Urinary bladder (tissue), 4 donors: ENCODE data around the gene SEPTIN8. TPM values are rescaled to one million over a fixed set of nuclear protein-coding genes. Genes with fewer than 3 reads are reported as not detected.

Experiments used
- DNase-seq: peaks from one replicate; pipeline ENCODE4 v3.0.0-alpha.2; 2015; ENCODE audit errors: extremely low spot score
- H3K27ac ChIP-seq: one replicate; pipeline ENCODE4 v1.5.1; 2013; ENCODE audit warnings: low read depth, mild to moderate bottlenecking, moderate library complexity
- H3K36me3 ChIP-seq: one replicate; pipeline ENCODE4 v1.6.1; 2013; ENCODE audit warnings: mild to moderate bottlenecking, moderate library complexity; ENCODE audit not compliant: insufficient read depth
- H3K4me1 ChIP-seq: one replicate; pipeline ENCODE4 v1.6.1; 2013; ENCODE audit warnings: mild to moderate bottlenecking, moderate library complexity; ENCODE audit not compliant: insufficient read depth
- H3K4me3 ChIP-seq: one replicate; pipeline ENCODE4 v1.5.1; 2013; ENCODE audit warnings: low read depth, low read length
- WGBS: extraction: QIAGEN DNeasy Blood & Tissue Kit; methylation state at CpG from one replicate; pipeline ENCODE4 v1.1.7; 2013; 5-methylcytosine and 5-hydroxymethylcytosine counted together
- polyA plus RNA-seq: library from polyadenylated mRNA; stranded (reverse); fragments of 200-250 nt; gene quantifications from one replicate; pipeline ENCODE4 v1.2.3, GENCODE V29; 2013
- total RNA-seq: library from RNA; depleted of rRNA; stranded (reverse); fragments of >200 nt; gene quantifications from one replicate; pipeline ENCODE4 v1.2.3, GENCODE V29; 2014
- donor health status: healthy with polysubstance abuse.
- donor health status: healthy.

SEPTIN8 gene
- total and polyA plus RNA-seq, 2 donors = 28.3 to 64.8 TPM

DNA sequence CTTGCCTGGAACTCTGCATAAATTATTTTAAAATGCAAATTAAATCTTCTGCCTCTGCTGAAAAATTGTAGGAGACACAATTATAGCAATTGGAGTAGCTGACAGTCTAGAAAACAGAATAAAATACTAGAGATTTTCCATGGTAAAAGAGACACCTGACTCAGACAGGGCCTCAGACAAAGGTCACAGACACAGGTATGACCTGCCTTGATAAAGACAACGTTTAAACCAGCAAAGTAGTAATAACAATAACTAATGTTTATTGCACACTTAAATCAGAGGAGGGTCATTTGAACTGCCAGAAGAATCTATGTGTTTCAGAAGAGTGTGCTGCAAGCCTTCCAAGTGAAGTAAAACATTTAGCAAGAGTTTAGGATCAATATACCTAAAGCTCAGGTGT is 40.0 kb upstream of the SEPTIN8 start:
- Histone ChIP-seq H3K36me3 (no peaks in the 10 kb centered on the region), H3K4me3 (no peak overlapping the region), H3K4me1 (no peaks in the 10 kb centered on the region), H3K27ac (no peak overlapping the region)
- 61% methylated on average over 1 of the region's 1 CpG for WGBS
- no peak for DNase-seq

GRCh38 chr5:132816554-132816953 is 39.5 kb upstream of the SEPTIN8 start:
- Histone ChIP-seq H3K27ac (no peak overlapping the region), H3K36me3 (no peaks in the 10 kb centered on the region), H3K4me1 (no peaks in the 10 kb centered on the region), H3K4me3 (no peak overlapping the region)
- DNase-seq = no peak

GRCh38 chr5:132816083-132816482 is 39.0 kb upstream of the SEPTIN8 start:
- Histone ChIP-seq H3K4me3 (no peak overlapping the region), H3K4me1 (no peaks in the 10 kb centered on the region), H3K36me3 (no peaks in the 10 kb centered on the region), H3K27ac (no peak overlapping the region)
- 91% methylated on average over 2 of the region's 2 CpGs for WGBS
- DNase-seq = no peak

DNA sequence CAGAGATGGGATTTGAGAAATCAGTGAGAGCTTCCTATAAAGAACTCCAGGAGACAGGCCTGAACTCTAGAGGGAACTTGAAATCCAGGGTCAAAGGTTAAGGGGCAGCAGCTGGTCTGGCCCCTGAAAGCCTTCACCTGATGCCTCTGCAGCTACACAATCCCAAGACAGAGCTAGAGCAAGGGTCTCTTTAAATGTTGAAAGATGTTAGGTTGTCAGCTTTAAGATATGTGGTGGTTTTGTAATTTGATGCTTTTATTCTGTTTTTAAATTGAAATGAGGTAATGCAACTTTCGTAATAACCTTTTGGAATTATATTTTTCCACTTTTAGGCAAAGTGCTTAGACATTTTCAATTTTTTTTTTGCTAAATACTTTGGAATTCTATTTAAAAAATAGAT is 38.4 kb upstream of the SEPTIN8 start:
- no peak for DNase-seq
- Histone ChIP-seq H3K4me3 (no peak overlapping the region), H3K4me1 (no peaks in the 10 kb centered on the region), H3K27ac (no peak overlapping the region), H3K36me3 (no peaks in the 10 kb centered on the region)
- 93% methylated on average over 1 of the region's 1 CpG for WGBS

- Histone ChIP-seq H3K27ac (no peak overlapping the region), H3K4me1 (no peaks in the 10 kb centered on the region), H3K4me3 (peak overlapping the region; percentile 36), H3K36me3 (no peaks in the 10 kb centered on the region)
- no peak for DNase-seq
- WGBS = 49% methylated on average over 81 of the region's 81 CpGs
Observed at GRCh38 chr5:132814503-132815294, 37.7 kb upstream of the SEPTIN8 start.

DNA sequence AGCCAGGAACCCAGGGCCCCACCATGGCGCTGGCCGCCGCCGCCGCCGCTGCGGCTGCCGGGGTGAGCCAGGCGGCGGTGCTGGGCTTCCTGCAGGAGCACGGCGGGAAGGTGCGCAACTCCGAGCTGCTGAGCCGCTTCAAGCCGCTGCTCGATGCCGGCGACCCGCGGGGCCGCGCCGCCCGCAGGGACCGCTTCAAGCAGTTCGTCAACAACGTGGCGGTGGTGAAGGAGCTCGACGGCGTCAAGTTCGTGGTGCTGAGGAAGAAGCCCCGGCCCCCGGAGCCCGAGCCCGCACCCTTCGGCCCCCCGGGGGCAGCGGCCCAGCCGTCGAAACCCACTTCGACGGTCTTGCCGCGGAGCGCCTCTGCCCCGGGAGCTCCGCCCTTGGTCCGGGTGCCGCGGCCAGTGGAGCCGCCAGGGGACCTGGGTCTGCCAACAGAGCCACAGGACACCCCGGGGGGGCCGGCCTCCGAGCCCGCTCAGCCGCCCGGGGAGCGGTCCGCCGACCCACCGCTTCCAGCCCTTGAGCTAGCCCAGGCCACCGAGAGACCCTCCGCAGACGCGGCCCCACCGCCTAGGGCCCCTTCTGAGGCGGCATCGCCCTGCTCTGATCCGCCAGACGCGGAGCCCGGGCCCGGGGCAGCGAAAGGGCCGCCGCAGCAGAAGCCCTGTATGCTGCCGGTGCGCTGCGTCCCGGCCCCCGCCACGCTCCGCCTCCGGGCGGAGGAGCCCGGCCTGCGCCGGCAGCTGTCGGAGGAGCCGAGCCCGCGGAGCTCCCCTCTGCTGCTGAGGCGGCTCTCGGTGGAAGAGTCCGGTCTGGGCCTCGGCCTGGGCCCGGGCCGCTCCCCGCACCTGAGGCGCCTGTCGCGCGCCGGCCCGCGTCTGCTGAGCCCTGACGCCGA is 36.8 kb upstream of the SEPTIN8 start:
- peak overlapping the region; percentile 48 for H3K27ac ChIP-seq
- 3% methylated on average over 110 of the region's 110 CpGs for WGBS

GRCh38 chr5:132812781-132813598 is 36.0 kb upstream of the SEPTIN8 start, which contains the start of gene SOWAHA:
SOWAHA (plus strand) TSS chr5:132813302; CDS start chr5:132813622, 320 bp downstream.
- H3K27ac ChIP-seq = peak within 1 kb of the TSS; percentile 48
- WGBS = 3% methylated on average over 68 of the region's 68 CpGs
- DNase-seq = no peak

More for the DNA sequence above, 36.8 kb upstream of the SEPTIN8 start:
- DNase-seq = no peak
- Histone ChIP-seq H3K4me1 (no peaks in the 10 kb centered on the region), H3K36me3 (no peaks in the 10 kb centered on the region), H3K4me3 (peak overlapping the region; percentile 36)

GRCh38 chr5:132812123-132812765 is 35.2 kb upstream of the SEPTIN8 start:
- no peak overlapping the region for H3K4me3 ChIP-seq
- WGBS = 49% methylated on average over 18 of the region's 18 CpGs
- DNase-seq = no peak
- no peaks in the 10 kb centered on the region for H3K36me3 ChIP-seq
- no peak overlapping the region for H3K27ac ChIP-seq
- no peaks in the 10 kb centered on the region for H3K4me1 ChIP-seq

More at GRCh38 chr5:132812781-132813598, 36.0 kb upstream of the SEPTIN8 start, which contains the start of gene SOWAHA:
- Histone ChIP-seq H3K36me3 (no peaks in the 10 kb centered on the region), H3K4me1 (no peaks in the 10 kb centered on the region), H3K4me3 (peak within 1 kb of the TSS; percentile 36)

- H3K27ac ChIP-seq = no peak overlapping the region
- no peak overlapping the region for H3K4me3 ChIP-seq
- WGBS = 86% methylated on average over 5 of the region's 5 CpGs
- H3K36me3 ChIP-seq = no peaks in the 10 kb centered on the region
- no peak for DNase-seq
- no peaks in the 10 kb centered on the region for H3K4me1 ChIP-seq
Observed at GRCh38 chr5:132810605-132811004, 33.6 kb upstream of the SEPTIN8 start.

- Histone ChIP-seq H3K36me3 (no peaks in the 10 kb centered on the region), H3K4me1 (no peaks in the 10 kb centered on the region), H3K27ac (no peak overlapping the region), H3K4me3 (no peak overlapping the region)
- 22% methylated on average over 3 of the region's 3 CpGs for whole genome bisulfite sequencing
- no peak for DNase-seq
Observed at GRCh38 chr5:132808866-132809265, 31.8 kb upstream of the SEPTIN8 start.

DNA sequence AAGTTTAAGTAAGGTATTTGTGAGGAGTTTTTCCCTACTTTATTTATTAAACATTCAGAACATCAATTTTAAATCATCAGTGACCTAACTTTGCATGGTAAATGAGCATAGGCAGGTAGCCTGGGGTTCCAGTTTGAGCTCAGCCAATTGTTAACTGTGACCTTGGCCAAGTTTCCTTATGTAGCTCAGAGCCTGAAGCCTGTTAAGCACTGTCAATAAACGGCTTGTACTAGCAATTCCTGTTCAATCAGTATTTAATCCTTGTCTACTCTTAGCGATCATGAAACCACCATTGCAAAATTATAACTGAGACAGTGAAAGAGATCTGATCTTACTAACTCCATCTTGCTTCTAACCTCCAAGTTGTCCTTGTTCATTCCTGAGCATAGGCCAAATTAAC is 31.4 kb upstream of the SEPTIN8 start:
- H3K36me3 ChIP-seq = no peaks in the 10 kb centered on the region
- no peak overlapping the region for H3K27ac ChIP-seq
- no peaks in the 10 kb centered on the region for H3K4me1 ChIP-seq
- H3K4me3 ChIP-seq = no peak overlapping the region
- 35% methylated on average over 2 of the region's 2 CpGs for WGBS
- DNase-seq = no peak

DNA sequence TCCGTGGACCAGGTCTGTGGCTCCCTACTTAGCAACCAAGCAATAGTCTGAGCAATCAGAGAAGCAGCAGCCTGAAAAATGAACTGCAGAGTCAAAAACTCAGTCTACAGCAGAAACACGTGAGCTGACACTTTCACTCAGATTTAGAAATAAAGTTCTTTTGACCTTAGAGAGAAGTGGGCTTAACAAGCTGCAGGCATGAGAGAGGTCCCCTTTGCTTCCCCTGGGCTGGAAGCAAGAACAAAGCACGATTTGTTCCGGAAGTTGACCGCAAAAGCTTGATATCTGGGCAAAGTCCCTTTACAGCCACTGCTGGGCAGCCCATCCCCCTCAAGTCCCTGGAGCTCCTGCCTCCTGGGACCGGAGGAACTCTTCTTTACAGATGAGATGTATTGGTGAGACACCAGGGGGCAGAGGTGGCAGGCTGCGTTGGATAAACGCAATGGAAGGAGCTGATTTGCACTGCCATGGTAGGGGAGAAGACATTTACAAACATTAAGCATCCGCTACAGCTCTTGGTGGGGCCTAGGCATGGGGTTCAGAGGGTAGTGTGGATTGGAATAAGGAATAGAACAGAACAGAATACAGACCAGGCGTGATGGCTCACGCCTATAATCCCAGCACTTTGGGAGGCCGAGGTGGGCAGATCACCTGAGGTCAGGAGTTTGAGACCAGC is 30.3 kb upstream of the SEPTIN8 start:
- Histone ChIP-seq H3K4me1 (no peaks in the 10 kb centered on the region), H3K4me3 (no peak overlapping the region), H3K36me3 (no peaks in the 10 kb centered on the region), H3K27ac (no peak overlapping the region)
- 53% methylated on average over 12 of the region's 12 CpGs for whole genome bisulfite sequencing
- no peak for DNase-seq
